M059J (cell line): ENCODE measurements around the gene SLC35A4. TPM values are rescaled to one million over a fixed set of nuclear protein-coding genes. Genes with fewer than 3 reads are reported as not detected.
"Not testable (repeated sequence)": the region's sequence is repeated elsewhere in the genome, so short reads cannot be mapped to it uniquely, and the experiment has no call there.

Source experiments
- DNase-seq: peaks from one replicate; pipeline ENCODE4 v3.0.0-alpha.2; 2012; ENCODE audit warnings: low read depth
- total RNA-seq: library from RNA; depleted of rRNA; stranded (reverse); fragments of >200 nt; shearing (Covaris generic); gene quantifications from 2 replicates; pipeline ENCODE4 v1.2.3, GENCODE V29; 2014

SLC35A4 gene
- total RNA-seq, 1 experiment from 2014 or later, result 33.5 TPM

GRCh38 chr5:140558542-140558941 is 6.1 kb upstream of the SLC35A4 start:
- DNase-seq, result no peak

GRCh38 chr5:140560227-140560626 is 4.4 kb upstream of the SLC35A4 start:
- no peak for DNase-seq

- DNase-seq, result no peak
Measured at GRCh38 chr5:140561753-140562523, 2.7 kb upstream of the SLC35A4 start.

GRCh38 chr5:140563596-140563995 is 1.0 kb upstream of the SLC35A4 start:
- no peak for DNase-seq

GRCh38 chr5:140565024-140565779 is 574 bp downstream of the SLC35A4 start:
- DNase-seq, result peak; percentile 54

- DNase-seq, result no peak
Measured at GRCh38 chr5:140565780-140566095, 1.1 kb downstream of the SLC35A4 start.

GRCh38 chr5:140566665-140567064 is 2.0 kb downstream of the SLC35A4 start:
- no peak for DNase-seq

- DNase-seq, result no peak
Measured at GRCh38 chr5:140567136-140567818, 2.6 kb downstream of the SLC35A4 start.

- DNase-seq, result no peak
Measured at GRCh38 chr5:140567871-140568270, 3.2 kb downstream of the SLC35A4 start.

GRCh38 chr5:140568443-140569063 is 3.9 kb downstream of the SLC35A4 start:
- DNase-seq, result no peak

GRCh38 chr5:140569197-140569596 is 4.6 kb downstream of the SLC35A4 start:
- DNase-seq, result no peak

GRCh38 chr5:140570058-140570457 is 5.4 kb downstream of the SLC35A4 start:
- no peak for DNase-seq

- no peak for DNase-seq
Measured at GRCh38 chr5:140570488-140570887, 5.9 kb downstream of the SLC35A4 start.

GRCh38 chr5:140571105-140571504 is 6.5 kb downstream of the SLC35A4 start:
- no peak for DNase-seq

- no peak for DNase-seq
Measured at GRCh38 chr5:140573683-140574082, 9.1 kb downstream of the SLC35A4 start.

- DNase-seq, result no peak
Measured at GRCh38 chr5:140574165-140574564, 9.5 kb downstream of the SLC35A4 start.

GRCh38 chr5:140575309-140575708 is 10.7 kb downstream of the SLC35A4 start:
- DNase-seq, result peak; percentile 58

GRCh38 chr5:140576776-140577201 is 12.2 kb downstream of the SLC35A4 start:
- DNase-seq, result no peak

GRCh38 chr5:140579188-140579747 is 14.6 kb downstream of the SLC35A4 start:
- DNase-seq, result not testable (repeated sequence)

GRCh38 chr5:140587495-140587894 is 22.9 kb downstream of the SLC35A4 start:
- DNase-seq, result no peak

GRCh38 chr5:140588311-140589070 is 23.9 kb downstream of the SLC35A4 start:
- peak; percentile 29 for DNase-seq
